H1 (cell line): ENCODE results near the gene UIMC1. TPM values are rescaled to one million over a fixed set of nuclear protein-coding genes. Genes with fewer than 3 reads are reported as not detected.

Experiments
- CTCF ChIA-PET: fragments of 300-600 bp; sonication (Branson Sonifier 250); formaldehyde crosslinking; loops from one replicate; lab custom pipeline; 2021; ENCODE audit not compliant: partially characterized antibody; lab: Charles Lee
- POLR2A ChIA-PET: fragments of 300-600 bp; sonication (Branson Sonifier 250); formaldehyde crosslinking; loops from one replicate; lab custom pipeline; 2021; ENCODE audit warnings: inconsistent platforms; ENCODE audit not compliant: partially characterized antibody; lab: Charles Lee
- DNase-seq, 2 experiments: peaks; one replicate each; pipeline versions ENCODE4 v3.0.0 to v3.0.0-alpha.2; 2010 to 2022; ENCODE audit warnings: low spot score in 2 of 2, low read depth in 1 of 2, mixed read lengths in 1 of 2
- FAIRE-seq: peaks from 2 replicates; lab custom pipeline; 2011; peaks lifted over from hg19 to GRCh38; lab: Jason Lieb, UNC
- H2AFZ ChIP-seq: 2 replicates; pipeline ENCODE4 v1.8.1; 2012; ENCODE audit warnings: low read length, inconsistent platforms
- H2AK5ac ChIP-seq: 2 replicates; pipeline ENCODE4 v1.6.1; 2013; ENCODE audit warnings: low read depth, low read length
- H2BK120ac ChIP-seq: replicated peaks from 2 replicates; pipeline ENCODE3; 2013; ENCODE audit warnings: low read depth, low read length, inconsistent platforms
- H2BK12ac ChIP-seq: 2 replicates; pipeline ENCODE4 v1.6.1; 2013; ENCODE audit warnings: low read depth, low read length
- H2BK15ac ChIP-seq: 2 replicates; pipeline ENCODE4 v1.6.1; 2013; ENCODE audit warnings: low read length
- H2BK20ac ChIP-seq: 2 replicates; pipeline ENCODE4 v1.6.1; 2013; ENCODE audit warnings: low read length
- H2BK5ac ChIP-seq: 2 replicates; pipeline ENCODE4 v1.6.1; 2013; ENCODE audit warnings: low read depth, low read length
- H3K14ac ChIP-seq: 2 replicates; pipeline ENCODE4 v1.6.1; 2013; ENCODE audit warnings: inconsistent platforms; ENCODE audit not compliant: insufficient read length
- H3K18ac ChIP-seq: 2 replicates; pipeline ENCODE4 v1.6.1; 2013; ENCODE audit warnings: low read length; ENCODE audit errors: extremely low read depth
- H3K23ac ChIP-seq: 2 replicates; pipeline ENCODE4 v1.6.1; 2013; ENCODE audit warnings: inconsistent platforms; ENCODE audit not compliant: insufficient read length
- H3K23me2 ChIP-seq: 2 replicates; pipeline ENCODE4 v1.6.1; 2013; ENCODE audit warnings: low read depth, low read length
- H3K27ac ChIP-seq: 2 replicates; pipeline ENCODE4 v1.6.1; 2011; ENCODE audit warnings: low read depth, low read length, inconsistent platforms
- H3K27me3 ChIP-seq, 4 experiments: replicated peaks in 1 of 4; 1 replicate in 1 of 4; 2 replicates in 3 of 4; pipeline versions ENCODE4 v1.6.1 to v1.8.1; 2011 to 2013; ENCODE audit warnings: low read length in 3 of 4, mild to moderate bottlenecking in 3 of 4, inconsistent platforms in 2 of 4, mixed read lengths in 2 of 4, moderate library complexity in 1 of 4; ENCODE audit not compliant: control insufficient read depth in 3 of 4, insufficient read depth in 3 of 4; ENCODE audit errors: extremely low read depth in 1 of 4
- H3K36me3 ChIP-seq, 4 experiments: 2 replicates each; pipeline versions ENCODE4 v1.6.1 to v1.8.1; 2011 to 2013; ENCODE audit warnings: mild to moderate bottlenecking in 4 of 4, low read length in 3 of 4, moderate library complexity in 2 of 4, control low read depth in 1 of 4, inconsistent platforms in 1 of 4; ENCODE audit not compliant: insufficient read depth in 4 of 4, control insufficient read depth in 2 of 4
- H3K4ac ChIP-seq: replicated peaks from 2 replicates; pipeline ENCODE3; 2013; ENCODE audit warnings: low read length, low read depth, mixed read lengths, inconsistent platforms; ENCODE audit not compliant: insufficient read length
- H3K4me1 ChIP-seq, 4 experiments: replicated peaks in 1 of 4; 1 replicate in 1 of 4; 2 replicates in 3 of 4; pipeline versions ENCODE4 v1.6.1 to v1.8.1; 2011 to 2013; ENCODE audit warnings: low read length in 3 of 4, inconsistent platforms in 2 of 4, mixed read lengths in 1 of 4; ENCODE audit not compliant: insufficient read depth in 4 of 4, control insufficient read depth in 3 of 4
- H3K4me2 ChIP-seq, 2 experiments: 2 replicates each; pipeline versions ENCODE4 v1.6.1 to v1.8.1; 2011 to 2013; ENCODE audit warnings: low read depth in 2 of 2, low read length in 2 of 2, control low read depth in 1 of 2, inconsistent platforms in 1 of 2, mild to moderate bottlenecking in 1 of 2; ENCODE audit not compliant: insufficient read depth in 1 of 2
- H3K4me3 ChIP-seq, 4 experiments: fragments of 200-600, 300-600 bp in 1 of 4; sonication (generic), shearing (Covaris generic), sonication (Bioruptor Twin) in 1 of 4; 2 replicates each; pipeline versions ENCODE4 v1.5.1 to v1.8.1; 2011 to 2016; ENCODE audit warnings: low read length in 4 of 4, low read depth in 3 of 4, control low read depth in 2 of 4, inconsistent platforms in 2 of 4, mild to moderate bottlenecking in 2 of 4, mixed read lengths in 1 of 4, moderate library complexity in 1 of 4; ENCODE audit not compliant: insufficient read depth in 2 of 4; ENCODE audit errors: extremely low read depth in 1 of 4
- H3K56ac ChIP-seq: replicated peaks from 2 replicates; pipeline ENCODE3; 2013; ENCODE audit warnings: low read depth, mild to moderate bottlenecking, mixed read lengths, low read length, inconsistent platforms; ENCODE audit not compliant: insufficient read length
- H3K79me1 ChIP-seq: 2 replicates; pipeline ENCODE4 v1.6.1; 2013; ENCODE audit warnings: low read depth, low read length, control low read depth
- H3K79me2 ChIP-seq, 2 experiments: 2 replicates each; pipeline versions ENCODE4 v1.6.1 to v1.8.1; 2012 to 2013; ENCODE audit warnings: low read length in 2 of 2, mild to moderate bottlenecking in 2 of 2, inconsistent platforms in 1 of 2; ENCODE audit not compliant: insufficient read depth in 2 of 2, control insufficient read depth in 1 of 2
- H3K9ac ChIP-seq, 4 experiments: replicated peaks in 1 of 4; 1 replicate in 1 of 4; 2 replicates in 3 of 4; pipeline versions ENCODE4 v1.6.1 to v1.8.1; 2011 to 2013; ENCODE audit warnings: low read depth in 3 of 4, low read length in 3 of 4, control low read depth in 2 of 4, mild to moderate bottlenecking in 2 of 4, moderate library complexity in 2 of 4, inconsistent platforms in 1 of 4; ENCODE audit errors: extremely low read depth in 1 of 4
- H3K9me3 ChIP-seq, 2 experiments: 2 replicates each; pipeline versions ENCODE4 v1.6.1 to v1.8.1; 2012 to 2013; ENCODE audit warnings: mild to moderate bottlenecking in 2 of 2, moderate library complexity in 2 of 2, control low read depth in 1 of 2, inconsistent platforms in 1 of 2, low read depth in 1 of 2, low read length in 1 of 2, mixed read lengths in 1 of 2; ENCODE audit not compliant: insufficient read depth in 2 of 2
- H4K20me1 ChIP-seq, 2 experiments: replicated peaks in 1 of 2; 2 replicates each; pipeline versions ENCODE3 to v1.8.1; 2011 to 2013; ENCODE audit warnings: inconsistent platforms in 2 of 2, low read length in 2 of 2, mild to moderate bottlenecking in 1 of 2; ENCODE audit not compliant: insufficient read depth in 2 of 2, control insufficient read depth in 1 of 2
- H4K5ac ChIP-seq: 2 replicates; pipeline ENCODE4 v1.6.1; 2013; ENCODE audit warnings: low read length, low read depth, mixed read lengths, inconsistent platforms; ENCODE audit not compliant: insufficient read length
- H4K8ac ChIP-seq: 2 replicates; pipeline ENCODE4 v1.8.0; 2013; ENCODE audit warnings: mild to moderate bottlenecking, moderate library complexity, low read length, inconsistent platforms; ENCODE audit not compliant: insufficient read depth; ENCODE audit errors: extremely low read depth
- H4K91ac ChIP-seq: replicated peaks from 2 replicates; pipeline ENCODE3; 2013; ENCODE audit warnings: low read length, mixed read lengths, inconsistent platforms; ENCODE audit not compliant: insufficient read length
- BACH1 ChIP-seq: IDR thresholded peaks from 2 replicates; pipeline ENCODE4 v1.6.1; 2012; ENCODE audit warnings: low read length, improper control_type of control experiment
- BCL11A ChIP-seq, 2 experiments: IDR thresholded peaks; one replicate each; pipeline ENCODE4 v1.6.1; 2011; ENCODE audit warnings: low read depth in 2 of 2, low read length in 2 of 2, mild to moderate bottlenecking in 2 of 2
- CEBPB ChIP-seq: IDR thresholded peaks from 2 replicates; pipeline ENCODE4 v1.6.1; 2012; ENCODE audit warnings: low read depth, low read length
- CHD1 ChIP-seq: IDR thresholded peaks from 2 replicates; pipeline ENCODE4 v1.6.1; 2012; ENCODE audit warnings: low read depth, low read length, improper control_type of control experiment
- CTCF ChIP-seq, 3 experiments: IDR thresholded peaks; 1 replicate in 2 of 3; 2 replicates in 1 of 3; pipeline versions ENCODE4 v1.5.1 to v1.6.1; 2011; ENCODE audit warnings: low read length in 3 of 3, mild to moderate bottlenecking in 3 of 3, inconsistent platforms in 2 of 3, low read depth in 1 of 3, moderate library complexity in 1 of 3; ENCODE audit not compliant: insufficient read depth in 1 of 3; ENCODE audit errors: control extremely low read depth in 1 of 3
- GABPA ChIP-seq: IDR thresholded peaks from 2 replicates; pipeline ENCODE4 v1.6.1; 2011; ENCODE audit warnings: mild to moderate bottlenecking, low read length, moderate library complexity, borderline replicate concordance; ENCODE audit not compliant: insufficient read depth
- JUND ChIP-seq: IDR thresholded peaks from 2 replicates; pipeline ENCODE4 v1.6.1; 2011; ENCODE audit warnings: mild to moderate bottlenecking, improper control_type of control experiment, low read length
- KDM4A ChIP-seq: IDR thresholded peaks from one replicate; pipeline ENCODE4 v1.7.1; 2012; ENCODE audit warnings: low read depth, mild to moderate bottlenecking, moderate library complexity, low read length, inconsistent platforms; ENCODE audit not compliant: severe bottlenecking
- SAP30 ChIP-seq: fragments of 300-600 bp; sonication (generic); IDR thresholded peaks from 2 replicates; pipeline ENCODE4 v1.7.1; 2012; ENCODE audit warnings: low read length, moderate library complexity, mild to moderate bottlenecking, inconsistent platforms; ENCODE audit not compliant: insufficient read depth, insufficient replicate concordance
- WGBS, 2 experiments: shearing (Covaris generic) in 1 of 2; methylation state at CpG; one replicate each; pipeline versions ENCODE4 v1.1.6 to v1.1.7; 2013 to 2015; ENCODE audit warnings: low lambda C conversion rate in 2 of 2, mixed read lengths in 2 of 2, inconsistent platforms in 1 of 2, low coverage in 1 of 2, missing lambda C conversion rate in 1 of 2; ENCODE audit not compliant: insufficient replicate concordance in 2 of 2, insufficient coverage in 1 of 2, insufficient read length in 1 of 2; ENCODE audit errors: extremely low coverage in 1 of 2, missing lambda C conversion rate in 1 of 2; 5-methylcytosine and 5-hydroxymethylcytosine counted together
- polyA plus RNA-seq, 7 experiments: library from polyadenylated mRNA; depleted of rRNA in 3 of 7; stranded (reverse) in 5 of 7; unstranded in 2 of 7; fragments of >200 nt in 5 of 7; fragments of 200-250 nt in 2 of 7; gene quantifications; 1 replicate in 5 of 7; 2 replicates in 1 of 7; 4 replicates in 1 of 7; pipeline versions ENCODE4 v1.2.1 to v1.2.3, GENCODE V29; 2011 to 2013; ENCODE audit warnings: missing spikeins in 2 of 7, mixed read lengths in 2 of 7
- total RNA-seq: library from RNA; stranded (reverse); fragmentation: NEBNext Ultra II Directional; extraction: Animal tissue kit (Norgen Biotek cat#: 25700); gene quantifications from 2 replicates; pipeline ENCODE4 v1.2.1, GENCODE V29; 2021
- TF ChIP-seq, protein P1 (sequence below): IDR thresholded peaks from 2 replicates; pipeline ENCODE4 v1.6.1; 2011; ENCODE audit warnings: low read length, improper control_type of control experiment

Gene UIMC1
- total and polyA plus RNA-seq, 2 of the 8 experiments (the other 6 are each of a cell fraction or from before 2014, with no cell fraction given) = 12.8 to 43.7 TPM

- Histone ChIP-seq H3K36me3 (no peaks in the 10 kb centered on the region), H3K56ac (peak overlapping the region; percentile 8), H2BK120ac (peak overlapping the region; percentile 35), H4K5ac (peak overlapping the region; percentile 34), H3K27ac (no peak overlapping the region; the same call in 1 of the 2 replicates), H2BK12ac (peak overlapping the region; percentile 12; the same call in 1 of the 2 replicates), H3K79me1 (no peaks in the 10 kb centered on the region), H3K4me3 (no peak overlapping the region), H4K8ac (no peak overlapping the region), H3K9ac (no peak overlapping the region), H3K23me2 (no peaks in the 10 kb centered on the region), H3K14ac (no peak overlapping the region), H3K4ac (peak overlapping the region; percentile 55), H2AFZ (no peak overlapping the region), H3K23ac (no peak overlapping the region), H4K91ac (peak overlapping the region; percentile 81), H2BK20ac (0 out of 2 replicates have a peak overlapping the region, but pooled peaks have one; percentile 1), H3K18ac (no peak overlapping the region), H3K9me3 (no peaks in the 10 kb centered on the region), H3K4me1 (peaks cover 6 to 40% (median 26%) of the 10 kb centered on the region in 4 experiments), H2AK5ac (peak overlapping the region; percentile 59; the same call in 1 of the 2 replicates), H3K79me2 (no peaks in the 10 kb centered on the region), H2BK5ac (0 out of 2 replicates have a peak overlapping the region, but pooled peaks have one; percentile 66), H3K27me3 (no peaks in the 10 kb centered on the region), H3K4me2 (peak overlapping the region; percentile 40; a peak in 3 of 4 replicates), H4K20me1 (no peaks in the 10 kb centered on the region), H2BK15ac (peak overlapping the region; percentile 50; the same call in 1 of the 2 replicates)
- CTCF ChIA-PET = interaction anchor here (0.6 to 6.5 kb wide), 8 partner anchors 9 to 204 kb away, joined by 3 to 39 read pairs (median 4); no protein-coding TSS in a partner anchor
- DNase-seq = no peak
- no peak for FAIRE-seq
- 73% methylated on average over 5 of the region's 5 CpGs; no CpG with 5 or more reads in 1 of the 2 experiments for WGBS, 2 experiments
- POLR2A ChIA-PET = interaction anchor here (0.9 to 2.0 kb wide), 6 partner anchors 11 to 142 kb away, joined by 3 to 5 read pairs (median 4); partner anchors contain the start of gene UIMC1
- TF ChIP-seq, protein P1, sequence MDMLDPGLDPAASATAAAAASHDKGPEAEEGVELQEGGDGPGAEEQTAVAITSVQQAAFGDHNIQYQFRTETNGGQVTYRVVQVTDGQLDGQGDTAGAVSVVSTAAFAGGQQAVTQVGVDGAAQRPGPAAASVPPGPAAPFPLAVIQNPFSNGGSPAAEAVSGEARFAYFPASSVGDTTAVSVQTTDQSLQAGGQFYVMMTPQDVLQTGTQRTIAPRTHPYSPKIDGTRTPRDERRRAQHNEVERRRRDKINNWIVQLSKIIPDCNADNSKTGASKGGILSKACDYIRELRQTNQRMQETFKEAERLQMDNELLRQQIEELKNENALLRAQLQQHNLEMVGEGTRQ = no peak
- no peak for TF ChIP-seq JUND
- no peak for TF ChIP-seq BCL11A (IDR thresholded peaks at IDR 0.05; ENCODE audit: low read depth in 2 of 2, low read length in 2 of 2)
- TF ChIP-seq SAP30 = no peak
- TF ChIP-seq CHD1 = no peak
- no peak for TF ChIP-seq CTCF (IDR thresholded peaks at IDR 0.05; ENCODE audit: control extremely low read depth in 1 of 3, insufficient read depth in 1 of 3, low read depth in 1 of 3, low read length in 3 of 3)
- no peak for TF ChIP-seq BACH1
- TF ChIP-seq CEBPB = no peak
- no peak for TF ChIP-seq KDM4A
- TF ChIP-seq GABPA = no peak
Observed at GRCh38 chr5:176863765-176864098, 142.8 kb downstream of the UIMC1 start.
